HT1080 (cell line): ENCODE measurements around the gene PHACTR4. TPM values are rescaled to one million over a fixed set of nuclear protein-coding genes. Genes with fewer than 3 reads are reported as not detected.
"Not testable (repeated sequence)": the region's sequence is repeated elsewhere in the genome, so short reads cannot be mapped to it uniquely, and the experiment has no call there.

Experiments
- DNase-seq: peaks from one replicate; pipeline ENCODE4 v3.0.0-alpha.2; 2015; ENCODE audit warnings: low read depth
- total RNA-seq: library from RNA; depleted of rRNA; stranded (reverse); fragments of >200 nt; shearing (Covaris generic); gene quantifications from 2 replicates; pipeline ENCODE4 v1.2.3, GENCODE V29; 2014

PHACTR4 gene
- total RNA-seq, 1 experiment from 2014 or later: 15.6 TPM

DNA sequence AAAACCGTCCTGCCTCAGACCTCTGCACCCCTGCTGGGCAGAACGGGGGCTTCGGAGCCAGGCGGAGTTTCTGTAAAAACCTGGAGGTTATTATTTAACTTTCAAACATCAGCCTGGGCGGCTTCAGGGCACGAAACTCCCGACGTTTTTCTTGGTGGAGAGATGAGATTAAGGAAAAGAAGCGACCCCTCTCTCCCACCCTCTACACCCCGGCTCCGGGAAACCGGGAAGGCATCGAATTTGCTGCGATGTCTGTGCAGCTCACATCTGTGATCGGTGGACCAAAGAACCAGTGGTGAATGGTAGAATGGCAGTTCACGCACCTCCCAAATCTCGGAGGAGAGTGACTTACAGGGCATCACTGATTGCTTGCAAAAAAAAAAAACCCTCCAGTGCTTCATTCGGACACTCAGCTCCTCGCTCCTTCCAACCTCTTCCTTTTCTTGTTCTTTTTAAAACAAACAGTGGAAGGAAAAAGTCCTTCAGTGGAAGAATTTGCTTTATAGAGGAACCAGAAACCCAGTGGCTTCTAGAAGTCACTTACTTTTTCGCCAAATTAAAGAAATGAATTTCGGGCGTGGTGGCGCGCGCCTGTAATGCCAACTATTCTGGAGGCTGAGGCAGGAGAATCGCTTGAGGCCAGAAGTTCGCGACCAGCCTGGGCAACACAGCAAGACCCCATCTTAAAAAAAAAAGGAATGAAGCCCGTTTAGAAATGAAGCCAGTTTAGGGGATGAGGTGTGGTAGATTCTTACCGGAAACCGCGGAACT is 884 bp downstream of the PHACTR4 start:
- peak; percentile 21 for DNase-seq

DNA sequence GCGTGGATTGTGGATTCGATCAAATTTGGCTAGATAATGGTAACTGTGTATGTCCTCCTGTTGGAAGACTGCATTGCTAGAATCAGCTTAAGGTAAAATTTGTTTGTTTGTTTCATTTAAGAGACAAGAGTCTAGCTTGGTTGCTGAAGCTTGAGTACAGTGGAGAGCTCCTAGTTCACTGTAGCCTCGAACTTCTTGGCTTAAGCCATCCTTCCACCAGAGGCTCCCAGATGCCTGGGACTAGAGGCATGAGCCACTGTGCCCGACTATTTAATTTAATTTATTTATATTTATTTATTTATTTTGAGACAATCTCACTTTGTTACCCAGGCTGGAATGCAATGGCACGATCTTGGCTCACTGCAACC is 1.5 kb downstream of the PHACTR4 start:
- DNase-seq: no peak

- DNase-seq: peak; percentile 25
These were observed 3.9 kb downstream of the PHACTR4 start for GRCh38 chr1:28373450-28373849.

DNA sequence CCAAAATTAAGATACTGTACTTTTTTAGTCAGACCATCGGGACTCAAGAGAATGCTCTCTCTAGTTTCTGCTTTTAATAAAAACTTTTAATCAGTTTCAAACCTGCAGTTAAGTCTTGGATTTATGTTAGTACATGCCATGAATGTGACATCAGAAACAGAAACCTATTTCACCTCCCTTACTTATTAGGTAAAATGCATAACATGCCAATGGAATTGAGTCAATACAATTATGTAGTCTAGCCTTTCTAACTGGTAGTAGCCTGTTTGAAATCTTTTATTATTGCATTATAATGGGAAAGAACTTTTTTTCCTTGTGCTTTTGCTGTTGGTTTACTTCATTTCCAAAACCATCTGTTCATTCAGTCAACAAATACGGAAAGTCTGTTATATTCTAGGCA is 4.8 kb downstream of the PHACTR4 start:
- DNase-seq: no peak

DNA sequence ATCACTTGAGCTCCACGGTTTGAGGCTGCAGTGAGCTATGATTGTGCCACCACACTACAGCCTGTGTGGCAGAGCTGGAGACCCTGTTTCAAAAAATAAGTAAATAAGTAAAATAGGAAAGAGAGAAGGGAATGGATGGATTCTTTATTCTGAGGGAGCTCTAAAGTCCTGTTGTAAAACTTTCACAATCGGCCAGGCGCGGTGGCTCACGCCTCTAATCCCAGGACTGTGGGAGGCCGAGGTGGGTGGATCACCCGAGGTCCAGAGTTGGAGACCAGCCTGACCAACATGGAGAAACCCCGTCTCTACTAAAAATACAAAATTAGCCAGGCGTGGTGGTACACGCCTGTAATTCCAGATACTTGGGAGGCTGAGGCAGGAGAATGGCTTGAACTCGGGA is 6.1 kb downstream of the PHACTR4 start:
- DNase-seq: not testable (repeated sequence)

DNA sequence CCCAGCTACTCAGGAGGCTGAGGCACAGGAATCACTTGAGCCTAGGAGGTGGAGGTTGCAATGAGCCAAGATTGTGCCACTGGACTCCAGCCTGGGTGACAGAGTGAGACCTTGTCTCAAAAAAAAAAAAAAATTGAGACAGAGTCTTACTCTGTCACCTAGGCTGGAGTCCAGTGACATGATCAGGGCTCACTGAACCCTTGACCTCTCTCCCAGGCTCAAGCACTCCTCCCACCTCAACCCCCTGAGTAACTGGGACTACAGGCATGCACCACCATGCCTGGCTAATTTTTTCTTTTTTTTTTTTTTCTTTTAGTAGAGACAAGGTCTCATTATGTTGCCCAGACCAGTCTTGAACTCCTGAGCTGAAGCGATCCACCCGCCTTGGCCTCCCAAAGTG is 6.7 kb downstream of the PHACTR4 start:
- DNase-seq: not testable (repeated sequence)

- DNase-seq: no peak
These were observed 9.4 kb downstream of the PHACTR4 start for GRCh38 chr1:28378906-28379305.

- no peak for DNase-seq
These were observed 10.9 kb downstream of the PHACTR4 start for GRCh38 chr1:28380394-28380793.

DNA sequence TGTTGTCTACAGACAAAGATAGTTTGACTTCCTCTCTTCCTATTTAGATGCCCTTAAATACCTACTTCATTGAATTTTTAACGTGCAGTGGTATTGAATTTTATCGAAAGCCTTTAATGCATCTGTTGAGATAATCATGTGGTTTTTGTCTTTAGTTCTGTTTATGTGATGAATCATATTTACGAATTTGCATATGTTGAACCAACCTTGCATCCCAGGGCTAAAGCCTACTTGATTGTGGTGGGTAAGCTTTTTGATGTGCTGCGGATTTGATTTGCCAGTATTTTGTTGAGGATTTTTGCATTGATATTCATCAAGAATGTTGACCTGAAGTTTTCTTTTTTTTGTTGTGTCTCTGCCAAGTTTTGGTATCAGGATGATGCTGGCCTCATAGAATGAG is 14.2 kb downstream of the PHACTR4 start:
- DNase-seq: not testable (repeated sequence)

DNA sequence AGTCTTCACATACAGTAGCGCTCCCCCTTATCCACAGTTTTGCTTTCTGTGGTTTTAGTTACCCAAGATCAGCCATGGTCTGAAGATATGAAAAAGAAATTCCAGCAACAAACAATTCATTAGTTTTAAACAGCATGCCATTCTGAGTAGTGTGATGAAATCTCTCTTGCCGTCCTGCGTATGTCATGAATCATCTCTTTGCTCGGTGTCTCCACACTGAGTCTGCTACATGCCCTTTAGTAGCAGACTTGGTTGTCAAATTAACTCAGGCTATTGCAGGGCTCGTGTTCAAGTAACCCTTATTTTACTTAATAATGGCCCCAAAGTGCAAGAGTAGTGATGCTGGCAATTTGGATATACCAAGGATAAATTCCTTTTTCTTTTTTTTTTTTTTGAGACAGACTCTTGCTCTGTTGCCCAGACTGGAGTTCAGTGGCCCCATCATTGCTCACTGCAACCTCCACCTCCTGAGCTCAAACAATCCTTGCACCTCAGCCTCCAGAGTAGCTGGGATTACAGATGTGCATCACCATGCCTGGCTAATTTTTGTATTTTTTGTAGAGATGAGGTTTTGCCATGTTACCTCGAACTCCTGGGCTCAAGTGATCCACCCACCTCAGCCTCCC is 22.6 kb downstream of the PHACTR4 start:
- DNase-seq: peak; percentile 75

DNA sequence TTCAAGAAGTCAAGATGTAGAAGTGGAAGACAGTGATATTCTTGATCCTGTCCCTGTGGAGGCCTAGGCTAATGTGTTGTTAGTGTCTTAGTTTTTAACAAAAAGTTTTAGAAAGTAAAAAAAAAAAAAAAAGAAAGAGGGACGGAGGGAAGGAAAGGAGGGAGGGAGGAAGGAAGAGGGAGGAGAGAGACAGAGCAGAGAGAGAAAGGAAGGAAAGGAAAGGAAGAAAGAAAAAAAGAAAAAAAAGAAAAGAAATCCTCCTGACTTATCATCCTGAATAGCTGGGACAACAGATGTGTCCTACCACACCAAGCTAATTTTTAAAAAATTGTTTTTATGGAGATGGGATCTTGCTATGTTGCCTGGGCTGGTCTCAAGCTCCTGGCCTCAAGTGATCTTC is 24.6 kb downstream of the PHACTR4 start:
- DNase-seq: no peak

- DNase-seq: no peak
These were observed 25.6 kb downstream of the PHACTR4 start for GRCh38 chr1:28395181-28395580.

DNA sequence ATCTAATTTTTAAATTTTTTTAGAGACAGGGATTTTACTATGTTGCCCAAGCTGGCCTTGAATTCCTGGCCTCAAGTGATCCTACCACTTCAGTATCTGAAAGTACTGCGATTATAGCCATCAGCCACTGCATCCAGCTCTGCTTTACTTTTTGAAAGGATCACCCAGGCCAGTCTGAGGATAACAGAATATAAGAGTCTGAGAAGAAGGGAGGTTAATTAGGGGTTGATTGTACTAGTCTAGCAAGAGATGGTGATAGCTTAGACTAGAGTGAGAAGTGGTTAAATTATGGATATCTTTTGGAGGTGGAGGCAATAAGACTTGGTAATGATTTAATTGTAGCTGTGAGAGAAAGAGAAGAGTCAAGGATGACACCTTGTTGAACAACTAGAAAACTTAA is 32.2 kb downstream of the PHACTR4 start:
- DNase-seq: no peak

DNA sequence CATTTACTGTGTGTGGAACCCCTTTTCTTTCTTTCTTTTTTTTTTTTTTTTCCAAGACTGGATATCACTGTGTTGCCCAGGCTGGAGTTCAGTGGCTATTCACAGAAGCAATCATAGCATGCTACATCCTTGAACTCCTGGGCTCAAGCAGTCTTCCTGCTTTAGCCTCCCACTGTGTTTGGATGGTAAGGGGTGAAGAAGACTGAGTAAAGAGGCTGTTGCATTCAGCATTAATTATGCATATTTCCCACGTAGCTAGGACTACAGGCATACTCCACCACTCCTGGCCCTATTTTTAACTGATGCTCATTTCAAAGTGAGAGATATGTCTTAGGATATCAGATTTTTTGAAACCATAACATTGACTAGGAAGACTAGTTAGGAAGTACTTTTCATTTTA is 39.5 kb downstream of the PHACTR4 start:
- no peak for DNase-seq

- DNase-seq: no peak
These were observed 42.1 kb downstream of the PHACTR4 start for GRCh38 chr1:28411656-28412055.

- peak; percentile 29 for DNase-seq
These were observed 43.2 kb downstream of the PHACTR4 start for GRCh38 chr1:28412731-28413130.

DNA sequence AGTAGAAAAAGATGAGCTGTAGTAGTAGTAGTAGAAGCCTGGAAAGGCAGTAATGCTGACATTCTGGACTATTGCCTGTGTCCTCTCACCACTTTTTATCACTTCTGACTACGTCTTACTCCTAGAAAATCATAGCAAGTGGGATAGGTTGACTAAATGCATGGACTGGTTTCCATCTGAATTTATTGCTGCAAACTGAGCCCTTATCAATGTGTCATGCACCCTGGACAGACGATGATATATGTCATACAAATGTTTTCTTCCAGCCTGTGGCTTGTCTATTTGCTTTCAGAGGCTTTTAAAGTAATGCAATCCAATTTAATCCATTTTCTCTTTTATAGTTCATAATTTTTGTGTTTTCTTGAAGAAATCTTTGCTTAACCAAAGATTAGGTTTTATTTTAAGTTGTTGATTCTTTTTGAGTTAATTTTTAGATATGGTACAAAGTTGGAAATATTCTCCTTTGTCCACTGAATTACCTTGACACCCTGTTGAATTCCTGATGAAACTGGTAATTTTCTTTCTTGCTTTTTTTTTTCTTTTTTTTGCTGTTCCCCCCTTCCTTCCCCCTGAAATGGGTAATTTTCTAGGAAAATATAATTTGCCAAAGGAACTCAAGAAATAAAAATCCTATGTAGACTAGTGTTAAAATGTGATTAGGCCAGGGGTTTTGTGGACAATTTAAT is 47.1 kb downstream of the PHACTR4 start:
- no peak for DNase-seq

DNA sequence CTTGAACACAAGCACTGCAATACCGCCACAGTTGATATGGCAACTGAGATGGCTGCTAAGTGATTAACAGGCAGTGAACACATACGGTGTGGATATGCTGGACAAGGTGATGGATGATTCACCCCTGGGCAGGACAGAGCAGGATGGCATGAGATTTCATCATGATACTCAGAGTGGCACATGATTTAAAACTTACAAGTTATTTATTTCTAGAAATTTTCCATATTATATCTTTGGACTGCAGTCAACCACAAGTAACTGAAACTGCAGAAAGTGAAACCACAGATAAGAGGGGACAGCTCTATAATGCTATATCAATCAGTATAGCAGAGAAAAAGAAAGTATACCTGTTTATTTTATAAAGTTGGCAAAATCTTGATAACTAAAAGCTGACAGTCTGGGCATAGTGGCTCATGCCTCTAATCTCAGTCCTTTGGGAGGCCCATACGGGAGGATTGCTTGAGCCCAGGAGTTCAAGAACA is 47.9 kb downstream of the PHACTR4 start:
- DNase-seq: peak; percentile 82

DNA sequence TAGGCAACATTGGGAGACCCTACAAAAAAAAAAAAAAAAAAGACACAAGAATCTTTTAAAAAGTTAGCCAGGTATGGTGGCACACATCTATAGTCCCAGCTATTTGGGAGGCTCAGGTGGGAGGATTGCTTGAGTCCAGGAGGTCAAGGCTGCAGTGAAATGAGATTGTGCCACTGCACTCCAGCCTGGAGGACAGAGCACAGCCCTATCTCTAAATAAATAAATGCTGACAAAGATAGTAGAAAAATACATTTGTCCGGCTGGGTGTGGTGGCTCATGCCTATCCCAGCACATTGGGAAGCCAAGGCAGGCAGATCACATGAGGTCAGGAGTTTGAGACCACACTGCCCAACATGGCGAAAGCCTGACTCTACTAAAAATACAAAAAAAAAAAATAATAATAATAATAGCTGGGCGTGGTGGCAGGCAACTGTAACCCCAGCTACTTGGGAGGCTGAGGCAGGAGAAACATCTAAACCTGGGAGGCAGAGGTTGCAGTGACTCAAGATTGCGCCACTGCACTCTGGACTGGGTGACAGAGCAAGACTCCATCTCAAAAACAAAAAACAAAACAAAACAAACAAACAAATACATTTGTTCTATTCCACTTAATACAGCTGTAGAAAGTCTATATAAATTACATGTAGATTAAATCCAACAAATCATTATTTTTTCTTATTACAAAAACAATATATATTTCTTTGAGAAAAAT is 48.5 kb downstream of the PHACTR4 start:
- DNase-seq: no peak

DNA sequence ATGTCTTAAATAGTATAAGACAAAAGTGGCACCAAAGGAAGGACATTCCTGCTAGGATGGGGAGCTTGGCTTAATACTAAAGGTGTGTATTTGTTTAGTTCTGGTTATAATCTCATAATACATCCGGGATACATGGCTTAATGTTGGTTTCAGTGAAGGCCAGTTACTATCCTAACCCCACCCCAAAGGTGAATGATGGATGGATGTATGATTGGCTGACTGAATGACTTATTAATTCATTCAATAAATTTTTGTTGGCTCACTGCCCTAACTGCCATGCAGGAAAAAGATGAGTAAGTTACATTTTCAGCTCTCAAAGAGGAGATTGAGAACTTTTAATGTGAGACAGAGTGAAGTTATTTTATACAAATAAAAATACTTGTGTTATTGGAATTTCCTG is 52.2 kb downstream of the PHACTR4 start:
- DNase-seq: no peak

DNA sequence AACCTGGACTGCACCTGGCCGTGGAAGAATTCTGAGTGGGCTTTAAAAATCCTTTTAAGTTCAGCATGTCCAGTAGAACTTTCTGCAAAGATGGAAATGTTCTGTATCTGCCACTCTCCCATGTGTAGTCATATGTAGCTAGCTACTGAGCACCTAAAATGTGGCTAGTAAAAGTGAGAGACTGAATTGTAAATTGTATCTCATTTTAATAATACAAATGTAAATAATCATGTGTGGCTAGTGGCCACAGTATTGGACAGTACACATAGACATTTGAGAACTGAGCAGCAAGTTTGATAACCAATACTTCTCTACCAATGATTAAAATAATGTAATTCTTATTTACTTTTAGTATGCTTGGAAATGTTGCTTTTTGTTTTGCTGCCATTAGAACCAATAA is 57.3 kb downstream of the PHACTR4 start:
- no peak for DNase-seq

DNA sequence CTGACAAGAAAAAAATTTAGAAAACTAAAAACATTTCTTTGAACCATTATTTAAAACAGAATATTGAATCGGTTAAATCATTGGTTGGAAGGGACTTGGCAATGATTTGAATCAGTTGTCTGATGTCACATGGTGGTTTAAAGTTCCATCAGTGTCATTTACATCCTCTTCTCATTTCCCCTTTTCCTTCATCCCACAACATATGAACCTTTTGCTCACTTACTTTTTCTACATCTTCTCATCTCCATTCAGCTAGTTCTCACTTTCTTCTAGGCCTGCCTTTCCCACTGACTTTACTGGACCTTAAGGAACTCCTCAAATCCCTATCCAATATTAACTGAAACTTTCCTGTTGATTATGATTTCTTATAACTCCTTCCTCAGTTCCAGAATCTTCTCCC is 58.5 kb downstream of the PHACTR4 start:
- no peak for DNase-seq
